ENCODE data around the gene TTLL9. TPM values are rescaled to one million over a fixed set of nuclear protein-coding genes. Genes with fewer than 3 reads are reported as not detected.
"Not testable (repeated sequence)": the region's sequence is repeated elsewhere in the genome, so short reads cannot be mapped to it uniquely, and the experiment has no call there.

TTLL9 gene
- total RNA-seq, 4 donors from 2014 or later, result 0.16 TPM; not detected in 3

GRCh38 chr20:31916708-31917107 lies 46.3 kb downstream of the TTLL9 start:
- 91 to 95% methylated on average over 4 of the region's 4 CpGs for WGBS, 2 donors
- intact Hi-C loops (cut with DNase I; ENCODE audit: low total_unique reads), result no loop called here

GRCh38 chr20:31917962-31918412 lies 47.6 kb downstream of the TTLL9 start:
- DNase-seq (ENCODE audit: low spot score in 2 of 2); intact Hi-C loops (cut with DNase I; ENCODE audit: low total_unique reads); H3K4me3 ChIP-seq (ENCODE audit: low read depth, poor library complexity, severe bottlenecking): not testable (repeated sequence)
- 39 to 40% methylated on average over 7 of the region's 7 CpGs for whole genome bisulfite sequencing, 2 donors

More at GRCh38 chr20:31916708-31917107, 46.3 kb downstream of the TTLL9 start:
- DNase-seq (ENCODE audit: low spot score in 2 of 2), result no peak
- no peak overlapping the region for H3K4me3 ChIP-seq (ENCODE audit: low read depth, poor library complexity, severe bottlenecking)
- TF ChIP-seq POLR2A (IDR thresholded peaks at IDR 0.05), result no peak
- no peak for TF ChIP-seq CTCF (IDR thresholded peaks at IDR 0.05)

- H3K4me3 ChIP-seq (ENCODE audit: low read depth, poor library complexity, severe bottlenecking), result no peak overlapping the region
- no peak for DNase-seq (ENCODE audit: low spot score in 2 of 2)
- WGBS, 2 donors, result 81 to 85% methylated on average over 7 of the region's 7 CpGs
- TF ChIP-seq POLR2A (IDR thresholded peaks at IDR 0.05) (no peak), CTCF (IDR thresholded peaks at IDR 0.05) (no peak)
- intact Hi-C loops (cut with DNase I; ENCODE audit: low total_unique reads), result no loop called here
Measured at GRCh38 chr20:31918466-31919105, 48.2 kb downstream of the TTLL9 start.

GRCh38 chr20:31919410-31920155 lies 49.1 kb downstream of the TTLL9 start:
- TF ChIP-seq CTCF (IDR thresholded peaks at IDR 0.05), result no peak
- TF ChIP-seq POLR2A (IDR thresholded peaks at IDR 0.05), result no peak
- 51 to 56% methylated on average over 6 of the region's 6 CpGs for WGBS, 2 donors
- no peak for DNase-seq (ENCODE audit: low spot score in 2 of 2)
- intact Hi-C loops (cut with DNase I; ENCODE audit: low total_unique reads), result no loop called here
- no peak overlapping the region for H3K4me3 ChIP-seq (ENCODE audit: low read depth, poor library complexity, severe bottlenecking)

- intact Hi-C loops (cut with DNase I; ENCODE audit: low total_unique reads), result no loop called here
- no peak for DNase-seq (ENCODE audit: low spot score in 2 of 2)
- TF ChIP-seq CTCF (IDR thresholded peaks at IDR 0.05) (no peak), POLR2A (IDR thresholded peaks at IDR 0.05) (no peak)
- no peak overlapping the region for H3K4me3 ChIP-seq (ENCODE audit: low read depth, poor library complexity, severe bottlenecking)
- 78 to 81% methylated on average over 11 of the region's 11 CpGs for WGBS, 2 donors
Measured at GRCh38 chr20:31920275-31920855, 49.9 kb downstream of the TTLL9 start.

GRCh38 chr20:31921480-31921879 lies 51.0 kb downstream of the TTLL9 start:
- H3K4me3 ChIP-seq (ENCODE audit: low read depth, poor library complexity, severe bottlenecking); intact Hi-C loops (cut with DNase I; ENCODE audit: low total_unique reads); DNase-seq (ENCODE audit: low spot score in 2 of 2): not testable (repeated sequence)
- WGBS, 2 donors, result 91 to 94% methylated on average over 5 of the region's 5 CpGs

Data from lower leg skin (tissue), 4 donors.